ENCODE data around the gene WDTC1. TPM values are rescaled to one million over a fixed set of nuclear protein-coding genes. Genes with fewer than 3 reads are reported as not detected.

WDTC1 gene
- total and polyA plus RNA-seq, 2 experiments from 2014 or later, result 3.8 to 14.0 TPM

DNA sequence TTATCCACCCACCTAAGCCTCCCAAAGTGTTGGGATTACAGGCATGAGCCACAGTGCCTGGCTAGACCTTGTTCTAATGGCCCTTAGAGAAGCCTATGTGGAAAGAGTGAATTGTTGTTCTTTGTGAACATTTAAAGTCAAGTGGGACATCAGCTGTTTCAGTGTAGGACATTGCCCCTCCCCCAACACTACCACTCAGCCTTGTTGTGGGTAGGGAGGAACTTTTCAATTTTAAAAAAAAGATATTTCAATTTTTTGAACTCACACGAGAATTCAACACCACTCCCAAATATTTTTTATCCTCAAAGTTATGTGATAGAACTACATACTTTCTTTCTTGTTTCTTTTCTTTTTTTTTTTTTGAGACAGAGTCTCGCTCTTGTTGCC lies 50.8 kb downstream of the WDTC1 start:
- Histone ChIP-seq H3K36me3 (ENCODE audit: insufficient read depth) (no peaks in the 10 kb centered on the region), H4K20me1 (replicated peaks; ENCODE audit: insufficient read depth) (no peaks in the 10 kb centered on the region), H3K4me2 (no peak overlapping the region), H3F3A (replicated peaks; ENCODE audit: low read depth) (no peaks in the 10 kb centered on the region), H3K27me3 (ENCODE audit: insufficient read depth) (no peaks in the 10 kb centered on the region), H3K4me3 (no peak overlapping the region), H3K79me2 (replicated peaks; ENCODE audit: insufficient read depth) (no peaks in the 10 kb centered on the region), H2AFZ (no peak overlapping the region), H3K27ac (ENCODE audit: low read depth) (no peak overlapping the region), H3K9me2 (ENCODE audit: insufficient read depth) (no peaks in the 10 kb centered on the region), H3K4me1 (ENCODE audit: insufficient read depth) (no peaks in the 10 kb centered on the region)
- H3K4me3 Mint-ChIP-seq, result no peak overlapping the region
- no peak overlapping the region for H3K27ac Mint-ChIP-seq
- DNase-seq (ENCODE audit: low spot score) (no peak), ATAC-seq (no peak)
- no peaks in the 10 kb centered on the region for H3K27me3 Mint-ChIP-seq (ENCODE audit: insufficient read depth, low read depth, poor library complexity)
- H3K4me1 Mint-ChIP-seq, result peaks cover 2% of the 10 kb centered on the region; the same call in 1 of the 3 replicates
- H3K9me3 Mint-ChIP-seq, result peaks cover 8% of the 10 kb centered on the region; the same call in 2 of the 3 replicates
- H3K36me3 Mint-ChIP-seq (ENCODE audit: low read depth), result peaks cover 17% of the 10 kb centered on the region
- TF ChIP-seq ZNF114 (CRISPR knock-in tag; IDR thresholded peaks at IDR 0.05) (no peak), CREB1 (CRISPR knock-in tag; IDR thresholded peaks at IDR 0.05; ENCODE audit: low read depth) (no peak), POLR2AphosphoS5 (IDR thresholded peaks at IDR 0.05; ENCODE audit: low read depth) (no peak), NANOG (IDR thresholded peaks at IDR 0.05; ENCODE audit: borderline replicate concordance) (no peak), JUNB (IDR thresholded peaks at IDR 0.05; ENCODE audit: unreplicated experiment) (no peak), ZNF331 (CRISPR knock-in tag; IDR thresholded peaks at IDR 0.05; ENCODE audit: low read depth) (no peak), EZH2phosphoT487 (IDR thresholded peaks at IDR 0.05; ENCODE audit: unreplicated experiment) (no peak), CTCF (conservative IDR thresholded peaks at IDR 0.05; ENCODE audit: low read depth in 2 of 2) (no peak), EZH2 (IDR thresholded peaks at IDR 0.05; ENCODE audit: low read depth, unreplicated experiment) (no peak), STAT1 (IDR thresholded peaks at IDR 0.05; ENCODE audit: unreplicated experiment) (no peak), ZNF462 (CRISPR knock-in tag; IDR thresholded peaks at IDR 0.05) (no peak)
- TF ChIP-seq, protein P1, sequence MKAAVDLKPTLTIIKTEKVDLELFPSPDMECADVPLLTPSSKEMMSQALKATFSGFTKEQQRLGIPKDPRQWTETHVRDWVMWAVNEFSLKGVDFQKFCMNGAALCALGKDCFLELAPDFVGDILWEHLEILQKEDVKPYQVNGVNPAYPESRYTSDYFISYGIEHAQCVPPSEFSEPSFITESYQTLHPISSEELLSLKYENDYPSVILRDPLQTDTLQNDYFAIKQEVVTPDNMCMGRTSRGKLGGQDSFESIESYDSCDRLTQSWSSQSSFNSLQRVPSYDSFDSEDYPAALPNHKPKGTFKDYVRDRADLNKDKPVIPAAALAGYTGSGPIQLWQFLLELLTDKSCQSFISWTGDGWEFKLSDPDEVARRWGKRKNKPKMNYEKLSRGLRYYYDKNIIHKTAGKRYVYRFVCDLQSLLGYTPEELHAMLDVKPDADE (IDR thresholded peaks at IDR 0.05), result no peak
- TF ChIP-seq, protein P2, sequence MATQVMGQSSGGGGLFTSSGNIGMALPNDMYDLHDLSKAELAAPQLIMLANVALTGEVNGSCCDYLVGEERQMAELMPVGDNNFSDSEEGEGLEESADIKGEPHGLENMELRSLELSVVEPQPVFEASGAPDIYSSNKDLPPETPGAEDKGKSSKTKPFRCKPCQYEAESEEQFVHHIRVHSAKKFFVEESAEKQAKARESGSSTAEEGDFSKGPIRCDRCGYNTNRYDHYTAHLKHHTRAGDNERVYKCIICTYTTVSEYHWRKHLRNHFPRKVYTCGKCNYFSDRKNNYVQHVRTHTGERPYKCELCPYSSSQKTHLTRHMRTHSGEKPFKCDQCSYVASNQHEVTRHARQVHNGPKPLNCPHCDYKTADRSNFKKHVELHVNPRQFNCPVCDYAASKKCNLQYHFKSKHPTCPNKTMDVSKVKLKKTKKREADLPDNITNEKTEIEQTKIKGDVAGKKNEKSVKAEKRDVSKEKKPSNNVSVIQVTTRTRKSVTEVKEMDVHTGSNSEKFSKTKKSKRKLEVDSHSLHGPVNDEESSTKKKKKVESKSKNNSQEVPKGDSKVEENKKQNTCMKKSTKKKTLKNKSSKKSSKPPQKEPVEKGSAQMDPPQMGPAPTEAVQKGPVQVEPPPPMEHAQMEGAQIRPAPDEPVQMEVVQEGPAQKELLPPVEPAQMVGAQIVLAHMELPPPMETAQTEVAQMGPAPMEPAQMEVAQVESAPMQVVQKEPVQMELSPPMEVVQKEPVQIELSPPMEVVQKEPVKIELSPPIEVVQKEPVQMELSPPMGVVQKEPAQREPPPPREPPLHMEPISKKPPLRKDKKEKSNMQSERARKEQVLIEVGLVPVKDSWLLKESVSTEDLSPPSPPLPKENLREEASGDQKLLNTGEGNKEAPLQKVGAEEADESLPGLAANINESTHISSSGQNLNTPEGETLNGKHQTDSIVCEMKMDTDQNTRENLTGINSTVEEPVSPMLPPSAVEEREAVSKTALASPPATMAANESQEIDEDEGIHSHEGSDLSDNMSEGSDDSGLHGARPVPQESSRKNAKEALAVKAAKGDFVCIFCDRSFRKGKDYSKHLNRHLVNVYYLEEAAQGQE (IDR thresholded peaks at IDR 0.05; ENCODE audit: unreplicated experiment), result no peak

Data from GM23338 (cell line).